AML-193 (cell line): ENCODE results near the gene GCSH.

Experiments used
- DNase-seq, 2 experiments: peaks; one replicate each; lab custom pipeline; 2025; lab: John Stamatoyannopoulos, UW

The GCSH gene

DNA sequence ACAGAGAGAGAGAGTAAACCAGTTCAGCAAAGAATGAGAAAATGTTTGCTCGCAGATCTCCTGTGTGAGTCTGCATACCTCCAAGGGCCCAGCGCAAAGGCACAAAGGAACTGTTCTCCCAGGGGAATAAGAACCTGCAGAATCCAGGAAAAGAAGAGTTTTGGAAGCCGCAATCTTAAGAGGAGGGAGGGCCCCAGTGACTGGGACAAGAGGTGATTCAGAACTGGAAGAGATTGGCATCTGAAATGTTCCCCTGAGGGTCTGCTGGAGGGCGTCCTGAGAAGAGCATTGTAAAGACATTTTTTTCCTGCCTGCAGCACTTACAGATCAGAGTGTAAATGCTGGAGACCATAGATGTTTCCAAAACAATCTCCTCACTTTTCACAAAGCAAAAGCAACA lies 54.5 kb downstream of the GCSH start:
- DNase-seq, result no peak

GRCh38 chr16:81040842-81041241 lies 55.4 kb downstream of the GCSH start:
- DNase-seq, result no peak

DNA sequence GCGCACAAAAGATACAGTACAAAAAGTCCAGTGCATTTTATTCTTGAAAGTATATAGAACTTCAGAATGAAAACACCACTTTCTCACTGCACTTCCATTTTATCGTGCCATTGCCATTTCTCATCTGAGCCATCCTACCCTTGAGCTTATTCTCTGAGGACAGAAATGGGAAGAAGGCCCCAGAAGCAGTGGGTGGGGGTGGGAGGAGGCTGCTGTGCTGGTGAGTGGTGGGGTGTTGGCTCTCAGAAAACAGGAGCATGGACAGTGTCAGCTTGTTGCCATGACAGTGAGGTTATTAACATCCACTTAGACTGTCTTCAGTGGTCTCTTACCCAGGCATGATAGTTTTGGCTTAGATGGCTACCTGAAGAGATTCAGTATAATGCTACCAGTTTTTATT lies 56.1 kb downstream of the GCSH start:
- no peak for DNase-seq

- DNase-seq, result peak in 1 of 2 experiments; percentile 7
These were observed 59.3 kb downstream of the GCSH start for GRCh38 chr16:81036751-81037350.

- no peak for DNase-seq
These were observed 60.0 kb downstream of the GCSH start for GRCh38 chr16:81035975-81036750.

- DNase-seq, result peak; percentile 63 to 71
These were observed 60.7 kb downstream of the GCSH start, which contains the start of gene ATMIN for GRCh38 chr16:81035398-81035974. ATMIN (plus strand) TSS chr16:81035842; CDS start chr16:81035871, 29 bp downstream.
